Neural progenitor cell (in vitro differentiated cells): Measurements from ENCODE around the gene MPRIP. TPM values are rescaled to one million over a fixed set of nuclear protein-coding genes. Genes with fewer than 3 reads are reported as not detected.

Source experiments
- DNase-seq: peaks from one replicate; pipeline ENCODE4 v3.0.0-alpha.2; 2016; ENCODE audit warnings: low spot score
- H2AFZ ChIP-seq: fragments of 200-600 bp; sonication (generic); replicated peaks from 2 replicates; pipeline ENCODE4 v1.6.1; 2016; ENCODE audit warnings: antibody characterized with exemption
- H3F3A ChIP-seq: fragments of 200-600 bp; sonication (generic); 2 replicates; pipeline ENCODE4 v1.6.1; 2016; ENCODE audit warnings: antibody characterized with exemption, low read depth
- H3K27ac ChIP-seq: fragments of 200-600 bp; sonication (generic); 2 replicates; pipeline ENCODE4 v1.5.1; 2016; ENCODE audit warnings: mild to moderate bottlenecking
- H3K27me3 ChIP-seq: fragments of 200-600 bp; sonication (generic); 2 replicates; pipeline ENCODE4 v1.6.1; 2016; ENCODE audit warnings: mild to moderate bottlenecking, moderate library complexity
- H3K36me3 ChIP-seq: fragments of 200-600 bp; sonication (generic); 2 replicates; pipeline ENCODE4 v1.5.1; 2016
- H3K4me1 ChIP-seq: fragments of 200-600 bp; sonication (generic); 2 replicates; pipeline ENCODE4 v1.6.1; 2016; ENCODE audit warnings: mixed run types
- H3K4me2 ChIP-seq: fragments of 200-600 bp; sonication (generic); 2 replicates; pipeline ENCODE4 v1.6.1; 2016
- H3K4me3 ChIP-seq: fragments of 200-600 bp; sonication (generic); 2 replicates; pipeline ENCODE4 v1.5.1; 2016
- H3K79me2 ChIP-seq: fragments of 200-600 bp; sonication (generic); 2 replicates; pipeline ENCODE4 v1.6.1; 2016; ENCODE audit warnings: low read depth
- H3K9ac ChIP-seq: fragments of 200-600 bp; sonication (generic); 2 replicates; pipeline ENCODE4 v1.6.1; 2016
- H3K9me3 ChIP-seq: fragments of 200-600 bp; sonication (generic); 2 replicates; pipeline ENCODE4 v1.5.1; 2016; ENCODE audit warnings: low read depth
- H4K20me1 ChIP-seq: fragments of 200-600 bp; sonication (generic); 2 replicates; pipeline ENCODE4 v1.6.1; 2016; ENCODE audit warnings: low read depth
- H3K27ac Mint-ChIP-seq: 3 replicates; pipeline ENCODE4 v1.8.0; 2021; ENCODE audit warnings: mixed read lengths
- H3K27me3 Mint-ChIP-seq: 2 replicates; pipeline ENCODE4 v1.8.0; 2022; ENCODE audit warnings: low read depth, mild to moderate bottlenecking, inconsistent platforms, moderate library complexity, mixed read lengths; ENCODE audit not compliant: insufficient read depth
- H3K36me3 Mint-ChIP-seq: 3 replicates; pipeline ENCODE4 v1.8.0; 2021; ENCODE audit warnings: mixed read lengths
- H3K4me1 Mint-ChIP-seq: 3 replicates; pipeline ENCODE4 v1.8.0; 2021; ENCODE audit warnings: mixed read lengths
- H3K4me3 Mint-ChIP-seq: 3 replicates; pipeline ENCODE4 v1.8.0; 2021; ENCODE audit warnings: mild to moderate bottlenecking, moderate library complexity, mixed read lengths
- H3K9me3 Mint-ChIP-seq: 3 replicates; pipeline ENCODE4 v1.8.0; 2020; ENCODE audit warnings: mixed read lengths
- CTCF ChIP-seq: fragments of 200-600 bp; sonication (generic); IDR thresholded peaks from 2 replicates; pipeline ENCODE4 v1.5.1; 2017; ENCODE audit warnings: antibody characterized with exemption, mild to moderate bottlenecking
- EZH2 ChIP-seq: fragments of 200-600 bp; sonication (generic); IDR thresholded peaks from 2 replicates; pipeline ENCODE4 v1.6.1; 2017; ENCODE audit warnings: antibody characterized with exemption, mild to moderate bottlenecking, moderate library complexity
- EZH2phosphoT487 ChIP-seq: fragments of 200-600 bp; sonication (generic); IDR thresholded peaks from 2 replicates; pipeline ENCODE4 v1.6.1; 2017; ENCODE audit warnings: antibody characterized with exemption
- total RNA-seq: library from RNA; depleted of rRNA; stranded (reverse); fragments of >200 nt; gene quantifications from 2 replicates; pipeline ENCODE4 v1.2.3, GENCODE V29; 2015; ENCODE audit warnings: low replicate concordance

MPRIP gene
- total RNA-seq, 1 donor from 2014 or later = 42.1 TPM

- Histone ChIP-seq H3K9ac (no peak overlapping the region), H3K27me3 (no peaks in the 10 kb centered on the region), H3K27ac (no peak overlapping the region), H3K4me3 (no peak overlapping the region), H3K4me2 (no peak overlapping the region), H3K9me3 (no peaks in the 10 kb centered on the region), H3K36me3 (no peaks in the 10 kb centered on the region), H3F3A (no peaks in the 10 kb centered on the region), H3K4me1 (no peaks in the 10 kb centered on the region), H2AFZ (no peak overlapping the region), H4K20me1 (peaks cover 53% of the 10 kb centered on the region), H3K79me2 (peaks cover 80% of the 10 kb centered on the region)
- Mint-ChIP-seq H3K36me3 (peaks cover 19% of the 10 kb centered on the region), H3K27ac (no peak overlapping the region), H3K9me3 (no peaks in the 10 kb centered on the region), H3K4me3 (no peak overlapping the region), H3K4me1 (no peaks in the 10 kb centered on the region), H3K27me3 (peaks cover 2% of the 10 kb centered on the region)
- no peak for DNase-seq
- TF ChIP-seq EZH2 = no peak
- TF ChIP-seq EZH2phosphoT487 = no peak
- no peak for TF ChIP-seq CTCF
Observed at GRCh38 chr17:17062356-17062755, 20.1 kb downstream of the MPRIP start.

DNA sequence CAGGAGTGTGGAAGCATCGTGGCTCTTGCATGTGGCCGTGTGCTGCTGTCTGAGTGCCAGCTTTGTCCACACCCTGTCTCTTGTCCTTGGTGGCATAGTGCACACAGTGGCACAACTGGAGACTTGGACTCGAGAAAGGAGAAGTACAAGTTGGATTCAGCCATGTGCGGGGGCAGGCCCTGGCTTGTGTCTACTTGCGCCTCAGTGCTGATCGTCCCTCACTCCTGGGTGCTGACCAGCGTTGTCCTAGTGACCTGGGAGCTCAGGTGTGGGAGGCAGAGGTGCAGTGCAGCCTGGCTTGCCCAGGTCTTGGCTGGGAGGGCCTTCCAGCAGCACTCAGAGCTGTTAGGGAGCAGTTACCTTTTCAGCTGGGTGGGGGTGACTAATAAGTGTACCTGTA lies 20.6 kb downstream of the MPRIP start:
- peaks cover 2% of the 10 kb centered on the region for H3K27me3 Mint-ChIP-seq
- Histone ChIP-seq H3K9me3 (no peaks in the 10 kb centered on the region), H3K27ac (no peak overlapping the region), H3K4me2 (no peak overlapping the region), H3K27me3 (no peaks in the 10 kb centered on the region), H2AFZ (no peak overlapping the region), H3K79me2 (peaks cover 86% of the 10 kb centered on the region), H4K20me1 (peaks cover 48% of the 10 kb centered on the region), H3K36me3 (no peaks in the 10 kb centered on the region), H3K4me3 (no peak overlapping the region), H3F3A (no peaks in the 10 kb centered on the region), H3K4me1 (no peaks in the 10 kb centered on the region), H3K9ac (no peak overlapping the region)
- no peak overlapping the region for H3K4me3 Mint-ChIP-seq
- no peak overlapping the region for H3K27ac Mint-ChIP-seq
- no peak for DNase-seq
- peaks cover 1% of the 10 kb centered on the region for H3K9me3 Mint-ChIP-seq
- H3K36me3 Mint-ChIP-seq = peaks cover 20% of the 10 kb centered on the region
- no peaks in the 10 kb centered on the region for H3K4me1 Mint-ChIP-seq
- TF ChIP-seq EZH2phosphoT487 (no peak), CTCF (no peak), EZH2 (no peak)

DNA sequence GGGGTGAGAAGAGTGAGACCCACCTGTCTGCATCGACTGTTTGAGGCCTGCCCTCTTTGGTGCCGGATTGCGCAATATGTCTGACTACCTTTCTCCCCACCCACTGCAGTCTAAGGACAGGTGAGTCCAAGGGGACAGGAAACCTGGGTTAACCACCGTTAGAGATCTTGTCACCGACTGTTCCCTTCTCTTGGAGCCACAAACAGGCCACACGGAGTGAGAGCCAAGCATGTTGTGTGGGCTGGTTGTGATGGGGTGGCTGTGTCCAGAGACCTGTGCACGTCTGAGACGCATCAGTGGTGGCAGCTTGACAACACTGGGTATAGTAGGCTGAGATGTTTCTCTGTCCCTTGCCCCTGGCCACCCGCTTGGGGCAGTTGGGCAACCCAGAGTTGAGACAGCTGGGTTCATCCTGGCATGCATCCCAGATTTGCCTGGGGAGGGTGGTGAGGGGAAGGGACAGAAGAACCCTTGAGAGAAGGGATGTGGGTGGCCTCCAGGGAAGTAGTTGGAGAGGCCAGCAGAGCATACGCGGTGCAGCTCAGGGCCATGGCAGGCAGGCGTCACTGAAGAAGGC lies 21.4 kb downstream of the MPRIP start:
- Mint-ChIP-seq H3K9me3 (peaks cover 2% of the 10 kb centered on the region), H3K27me3 (peaks cover 2% of the 10 kb centered on the region), H3K36me3 (peaks cover 21% of the 10 kb centered on the region), H3K4me3 (no peak overlapping the region), H3K27ac (no peak overlapping the region), H3K4me1 (no peaks in the 10 kb centered on the region)
- Histone ChIP-seq H3K79me2 (peaks cover 90% of the 10 kb centered on the region), H3K9me3 (no peaks in the 10 kb centered on the region), H3K27me3 (no peaks in the 10 kb centered on the region), H3K9ac (no peak overlapping the region), H3K27ac (no peak overlapping the region), H3F3A (no peaks in the 10 kb centered on the region), H3K4me1 (no peaks in the 10 kb centered on the region), H3K36me3 (no peaks in the 10 kb centered on the region), H4K20me1 (peaks cover 42% of the 10 kb centered on the region), H3K4me2 (no peak overlapping the region), H3K4me3 (no peak overlapping the region), H2AFZ (no peak overlapping the region)
- TF ChIP-seq CTCF = no peak
- no peak for TF ChIP-seq EZH2
- TF ChIP-seq EZH2phosphoT487 = no peak
- no peak for DNase-seq
